Heart right ventricle (tissue), 16 donors: Measurements from ENCODE around the gene FAM184B. TPM values are rescaled to one million over a fixed set of nuclear protein-coding genes. Genes with fewer than 3 reads are reported as not detected.

Experiments
- ATAC-seq, 8 donors: fragments of 200-7000 bp; cut with Tn5 transposase; one replicate each; pipeline ENCODE4 v1.9.1; 2020; ENCODE audit warnings: mild to moderate bottlenecking in 8 of 8, moderate library complexity in 8 of 8, moderate number of reproducible peaks in 1 of 8
- DNase-seq, 2 donors: peaks; one replicate each; pipeline ENCODE4 v3.0.0-alpha.2; 2020
- H3K27ac ChIP-seq, 10 donors: fragments of 200-600 bp; sonication (generic) in 2 of 10; one replicate each; pipeline versions ENCODE4 v1.5.0 to v1.8.0; 2020 to 2022; ENCODE audit warnings: mild to moderate bottlenecking in 3 of 10
- H3K27me3 ChIP-seq, 7 donors: fragments of 200-600 bp; one replicate each; pipeline ENCODE4 v1.8.0; 2021 to 2022; ENCODE audit warnings: mild to moderate bottlenecking in 2 of 7
- H3K36me3 ChIP-seq, 9 donors: fragments of 200-600 bp; sonication (generic) in 1 of 9; one replicate each; pipeline versions ENCODE4 v1.5.0 to v1.8.0; 2020 to 2022; ENCODE audit warnings: mild to moderate bottlenecking in 2 of 9
- H3K4me1 ChIP-seq, 9 donors: fragments of 200-600 bp; sonication (generic) in 1 of 9; one replicate each; pipeline versions ENCODE4 v1.5.0 to v1.8.0; 2020 to 2022; ENCODE audit warnings: mild to moderate bottlenecking in 4 of 9
- H3K4me3 ChIP-seq, 10 donors: fragments of 200-600 bp; sonication (generic) in 2 of 10; one replicate each; pipeline versions ENCODE4 v1.5.0 to v1.8.0; 2020 to 2022; ENCODE audit warnings: mild to moderate bottlenecking in 7 of 10, moderate library complexity in 2 of 10
- H3K9me3 ChIP-seq, 11 donors: fragments of 200-600 bp in 10 of 11; sonication (generic) in 2 of 11; one replicate each; pipeline versions ENCODE4 v1.5.0 to v1.8.0; 2013 to 2022; ENCODE audit warnings: mild to moderate bottlenecking in 2 of 11, control low read depth in 1 of 11, moderate library complexity in 1 of 11
- WGBS, 2 donors: extraction: QIAGEN DNeasy Blood & Tissue Kit; methylation state at CpG; one replicate each; pipeline ENCODE4 v1.1.7; 2013; ENCODE audit warnings: inconsistent platforms in 1 of 2; 5-methylcytosine and 5-hydroxymethylcytosine counted together
- intact Hi-C, 10 donors: fragments of 100-400 bp; cut with DNase I; formaldehyde crosslinking; loops; one replicate each; pipeline versions ENCODE4 v1.11.1 to v1.14.2; 2022
- polyA plus RNA-seq, 2 donors: library from polyadenylated mRNA; stranded (reverse); fragments of 200-250 nt; gene quantifications; one replicate each; pipeline ENCODE4 v1.2.3, GENCODE V29; 2013
- total RNA-seq, 10 donors: library from RNA; stranded (reverse); fragmentation: NEBNext Ultra II Directional in 3 of 10; extraction: Animal tissue kit (Norgen Biotek cat#: 25700) in 3 of 10; gene quantifications; one replicate each; pipeline versions ENCODE4 v1.2.1 to v1.2.4, GENCODE V29; 2021 to 2023
- TF ChIP-seq, protein P1 (sequence below), 9 donors: fragments of 200-600 bp; sonication (generic) in 2 of 9; IDR thresholded peaks; one replicate each; pipeline versions ENCODE4 v1.5.0 to v1.8.0; 2021 to 2022; ENCODE audit warnings: antibody characterized with exemption in 9 of 9, mild to moderate bottlenecking in 5 of 9, moderate library complexity in 1 of 9
- donor health status: Arrhythmogenic right ventricular cardiomyopathy.
- donor health status: ischemic (EF 13 %, LVEDD 7.1; RV severe dilation, severe dysfunction).
- donor health status: healthy with polysubstance abuse.
- donor health status: DM: no; HTN: yes; CAD: no.
- donor health status: DM: no; HTN: no; CAD: no.
- donor health status: ischemic (EF 25% LVEDD 6.9; RV normal size, moderate dysfunction).
- donor health status: ischemic (EF 25% LVEDD 5.7; RV mildly dilated, moderate dysfunction).
- donor health status: healthy.
- donor health status: DM: yes; HTN: yes; CAD: no.
- donor health status: Ischemic cardiomyopathy.
- donor health status: ischemic (EF 35%, LVEDD 5.7; RV mildly dilated, moderate dysfunction).
- donor health status: nonischemic (EF 11% LVEDD 7.7; RV severe dilation, severe dysfunction).
- donor health status: DM: yes; HTN: yes; CAD: no.
- donor health status: PGD.
- donor health status: ischemic (EF 29% LVEDD 5.4; RV normal size, mild dysfunction).
- donor health status: nonischemic (EF 23%, LVEDD 6.1; RV moderate dilation, normal function).

The FAM184B gene
- total and polyA plus RNA-seq, 12 donors, result 0.01 to 0.07 TPM; not detected in 10

DNA sequence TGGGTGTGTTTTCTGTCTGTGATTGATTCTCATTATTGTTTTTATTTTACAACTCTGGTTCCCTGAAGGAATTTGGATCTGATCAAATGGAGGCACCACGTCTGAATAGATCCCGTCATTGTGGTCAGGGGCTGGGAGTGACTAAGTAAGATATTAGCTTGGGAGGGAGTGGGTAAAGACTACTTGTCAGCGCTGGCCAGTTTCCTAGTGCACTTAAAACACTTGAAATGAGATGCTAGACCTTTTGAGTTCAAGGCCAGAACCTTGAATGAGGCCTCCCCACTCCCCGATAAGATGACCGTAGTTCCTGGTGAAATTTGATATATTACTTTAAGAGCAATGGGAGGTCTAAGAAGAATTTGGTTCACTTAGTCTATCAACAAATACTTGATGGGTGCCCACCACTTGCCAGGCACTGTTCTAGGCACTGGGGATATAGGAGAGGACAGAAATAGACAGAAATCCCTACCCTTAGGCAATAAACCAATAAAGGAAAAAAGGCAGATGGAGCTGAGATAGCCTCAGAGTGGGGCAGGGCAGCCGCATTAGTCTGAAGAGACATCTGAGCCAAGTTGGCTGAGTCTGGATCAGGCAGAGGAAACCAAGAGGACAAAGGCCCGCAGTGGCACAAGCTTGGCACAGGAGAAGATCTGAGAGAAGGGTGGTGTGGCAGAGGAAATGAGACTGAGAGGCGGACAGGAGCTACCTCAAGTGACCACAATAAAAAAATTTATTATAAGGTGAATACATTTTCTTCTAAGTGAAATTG lies 11.8 kb downstream of the FAM184B start:
- ATAC-seq, result no peak
- H3K27me3 ChIP-seq, result peaks cover 0 to 4% (median 0%) of the 10 kb centered on the region in 7 donors
- intact Hi-C loops, result no loop called here
- WGBS, 2 donors, result 54 to 66% methylated on average over 8 of the region's 8 CpGs
- H3K9me3 ChIP-seq, result peaks cover 0 to 11% (median 0%) of the 10 kb centered on the region in 11 donors
- no peak overlapping the region for H3K4me3 ChIP-seq
- no peaks in the 10 kb centered on the region for H3K36me3 ChIP-seq
- DNase-seq, result no peak
- H3K27ac ChIP-seq, result no peak overlapping the region
- no peaks in the 10 kb centered on the region for H3K4me1 ChIP-seq
- TF ChIP-seq, protein P1, sequence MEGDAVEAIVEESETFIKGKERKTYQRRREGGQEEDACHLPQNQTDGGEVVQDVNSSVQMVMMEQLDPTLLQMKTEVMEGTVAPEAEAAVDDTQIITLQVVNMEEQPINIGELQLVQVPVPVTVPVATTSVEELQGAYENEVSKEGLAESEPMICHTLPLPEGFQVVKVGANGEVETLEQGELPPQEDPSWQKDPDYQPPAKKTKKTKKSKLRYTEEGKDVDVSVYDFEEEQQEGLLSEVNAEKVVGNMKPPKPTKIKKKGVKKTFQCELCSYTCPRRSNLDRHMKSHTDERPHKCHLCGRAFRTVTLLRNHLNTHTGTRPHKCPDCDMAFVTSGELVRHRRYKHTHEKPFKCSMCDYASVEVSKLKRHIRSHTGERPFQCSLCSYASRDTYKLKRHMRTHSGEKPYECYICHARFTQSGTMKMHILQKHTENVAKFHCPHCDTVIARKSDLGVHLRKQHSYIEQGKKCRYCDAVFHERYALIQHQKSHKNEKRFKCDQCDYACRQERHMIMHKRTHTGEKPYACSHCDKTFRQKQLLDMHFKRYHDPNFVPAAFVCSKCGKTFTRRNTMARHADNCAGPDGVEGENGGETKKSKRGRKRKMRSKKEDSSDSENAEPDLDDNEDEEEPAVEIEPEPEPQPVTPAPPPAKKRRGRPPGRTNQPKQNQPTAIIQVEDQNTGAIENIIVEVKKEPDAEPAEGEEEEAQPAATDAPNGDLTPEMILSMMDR (IDR thresholded peaks at IDR 0.05), result no peak

DNA sequence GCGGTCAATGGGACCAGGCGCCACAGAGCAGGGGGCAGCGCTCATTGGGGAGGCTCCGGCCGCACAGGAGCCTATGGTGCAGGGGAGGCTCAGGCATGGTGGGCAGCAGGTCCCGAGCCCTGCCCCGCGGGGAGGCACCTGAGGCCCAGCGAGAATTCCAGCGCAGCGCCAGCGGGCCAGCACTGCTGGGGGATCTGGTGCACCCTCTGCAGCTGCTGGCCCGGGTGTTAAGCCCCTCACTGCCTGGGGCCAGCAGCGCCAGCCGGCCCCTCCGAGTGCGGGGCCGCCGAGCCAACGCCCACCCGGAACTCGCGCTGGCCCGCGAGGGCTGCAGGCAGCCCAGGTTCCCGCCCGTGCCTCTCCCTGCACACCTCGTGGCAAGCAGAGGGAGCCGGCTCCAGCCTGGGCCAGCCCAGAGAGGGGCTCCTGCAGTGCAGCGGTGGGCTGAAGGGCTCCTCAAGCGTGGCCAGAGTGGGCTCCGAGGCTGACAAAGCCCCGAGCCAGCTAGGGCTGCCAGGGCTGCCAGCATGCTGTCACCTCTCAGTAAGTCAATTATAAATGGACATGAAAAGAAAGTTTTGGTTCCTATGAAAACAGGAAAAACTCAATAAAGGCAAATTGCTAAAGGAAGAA lies 14.5 kb downstream of the FAM184B start:
- TF ChIP-seq, protein P1 (IDR thresholded peaks at IDR 0.05), result no peak
- H3K27me3 ChIP-seq, result peaks cover 0 to 4% (median 0%) of the 10 kb centered on the region in 7 donors
- H3K36me3 ChIP-seq, result no peaks in the 10 kb centered on the region
- H3K9me3 ChIP-seq, result peaks cover 0 to 15% (median 0%) of the 10 kb centered on the region in 11 donors
- 90 to 95% methylated on average over 33 of the region's 33 CpGs for WGBS, 2 donors
- H3K27ac ChIP-seq, result no peak overlapping the region
- no peak for ATAC-seq
- no peaks in the 10 kb centered on the region for H3K4me1 ChIP-seq
- no peak for DNase-seq
- no peak overlapping the region for H3K4me3 ChIP-seq
- intact Hi-C loops, result no loop called here

DNA sequence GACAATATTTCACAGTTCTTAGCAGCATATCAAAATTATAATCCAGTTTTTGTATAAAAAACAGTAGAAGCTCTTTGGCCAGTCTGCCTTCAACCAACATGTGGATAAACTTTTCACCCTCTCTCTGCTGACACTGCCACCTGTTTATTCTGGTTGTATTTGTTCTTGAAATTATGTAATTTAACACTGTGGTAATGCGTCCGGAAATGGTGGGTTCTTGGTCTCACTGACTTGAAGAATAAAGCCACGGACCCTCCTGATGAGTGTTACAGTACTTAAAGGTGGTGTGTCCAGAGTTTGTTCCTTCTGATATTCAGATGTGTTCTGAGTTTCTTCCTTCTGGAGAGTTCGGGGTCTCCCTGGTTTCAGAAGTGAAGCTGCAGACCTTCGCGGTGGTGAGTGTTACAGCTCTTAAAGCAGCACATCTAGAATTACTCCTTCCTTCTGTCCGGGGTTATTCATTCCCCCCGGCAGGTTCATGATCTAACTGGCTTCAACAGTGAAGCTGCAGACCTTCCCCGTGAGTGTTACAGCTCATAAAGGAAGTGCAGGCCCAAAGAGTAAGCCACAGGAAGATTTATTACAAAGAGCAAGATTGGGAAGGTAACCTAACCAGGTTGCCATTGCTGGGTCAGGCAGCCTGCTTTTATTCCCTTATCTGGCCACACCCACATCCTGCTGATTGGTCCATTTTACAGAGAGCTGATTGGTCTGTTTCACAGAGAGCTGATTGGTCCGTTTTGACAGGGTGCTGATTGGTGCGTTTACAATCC lies 15.7 kb downstream of the FAM184B start:
- WGBS, 2 donors, result 85 to 86% methylated on average over 11 of the region's 11 CpGs
- H3K4me3 ChIP-seq, result no peak overlapping the region
- ATAC-seq, result no peak

DNA sequence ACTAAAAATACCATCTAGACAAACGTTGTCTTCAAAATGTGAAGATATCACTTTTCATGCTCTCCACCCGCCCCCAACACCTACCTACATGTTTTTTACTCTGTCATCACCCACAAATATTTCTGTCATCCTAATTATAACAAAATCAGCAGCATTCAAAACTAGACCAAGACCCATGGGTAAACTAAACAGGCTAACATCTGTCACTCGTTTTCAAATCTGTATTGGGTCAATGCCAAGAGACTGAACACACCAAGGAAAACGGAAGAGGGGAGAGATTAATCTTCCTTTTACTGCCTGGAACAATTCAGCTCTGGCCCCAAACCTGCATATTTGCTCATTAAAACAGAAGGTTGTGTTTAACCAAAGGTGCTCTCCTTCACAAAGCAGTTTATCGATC lies 17.5 kb downstream of the FAM184B start:
- TF ChIP-seq, protein P1 (IDR thresholded peaks at IDR 0.05), result no peak
- H3K4me1 ChIP-seq, result no peaks in the 10 kb centered on the region
- no peak overlapping the region for H3K27ac ChIP-seq
- H3K4me3 ChIP-seq, result no peak overlapping the region
- no peak for DNase-seq
- H3K27me3 ChIP-seq, result peaks cover 0 to 4% (median 0%) of the 10 kb centered on the region in 7 donors
- H3K36me3 ChIP-seq, result no peaks in the 10 kb centered on the region
- intact Hi-C loops, result no loop called here
- peaks cover 0 to 15% (median 0%) of the 10 kb centered on the region in 11 donors for H3K9me3 ChIP-seq
- ATAC-seq, result no peak
- WGBS, 2 donors, result 33 to 44% methylated on average over 5 of the region's 5 CpGs

More for the DNA sequence above, 15.7 kb downstream of the FAM184B start:
- Histone ChIP-seq H3K27ac (no peak overlapping the region), H3K4me1 (no peaks in the 10 kb centered on the region), H3K27me3 (peaks cover 0 to 4% (median 0%) of the 10 kb centered on the region in 7 donors), H3K36me3 (no peaks in the 10 kb centered on the region), H3K9me3 (peaks cover 0 to 15% (median 0%) of the 10 kb centered on the region in 11 donors)
- TF ChIP-seq, protein P1 (IDR thresholded peaks at IDR 0.05), result no peak
- no peak for DNase-seq
- intact Hi-C loops, result no loop called here
